ENCODE data around the gene SHANK3. TPM values are rescaled to one million over a fixed set of nuclear protein-coding genes. Genes with fewer than 3 reads are reported as not detected.

Gene SHANK3
- polyA plus RNA-seq, 1 of the 3 experiments (the other 2 are of a cell fraction), result 1.5 TPM

GRCh38 chr22:50640857-50641647 lies 31.6 kb upstream of the SHANK3 start:
- no peaks in the 10 kb centered on the region for H3K4me1 ChIP-seq (ENCODE audit: control insufficient read depth in 1 of 2, insufficient read depth in 2 of 2, low read depth in 1 of 2, low read length in 1 of 2)
- no peaks in the 10 kb centered on the region for H3K79me2 ChIP-seq (ENCODE audit: insufficient read depth)
- CTCF ChIA-PET, result interaction anchor here (0.7 to 2.3 kb wide), 5 partner anchors 13 to 195 kb away, joined by 3 to 6 read pairs (median 4); partner anchors contain the start of gene ARSA
- WGBS (ENCODE audit: low lambda C conversion rate), result 70% methylated on average over 13 of the region's 15 CpGs
- H3K27ac ChIP-seq (ENCODE audit: low read depth in 2 of 2, low read length in 1 of 2), result no peak overlapping the region
- H3K4me2 ChIP-seq, result no peak overlapping the region
- no peak for TF ChIP-seq MXI1 (IDR thresholded peaks at IDR 0.05; ENCODE audit: low read depth, low read length)
- no peak for TF ChIP-seq FOXJ3 (CRISPR knock-in tag; IDR thresholded peaks at IDR 0.05)
- no peak for TF ChIP-seq REST (IDR thresholded peaks at IDR 0.05; ENCODE audit: low read depth, low read length)
- TF ChIP-seq RXRA (IDR thresholded peaks at IDR 0.05; ENCODE audit: borderline replicate concordance, low read depth), result no peak
- TF ChIP-seq IRF3 (IDR thresholded peaks at IDR 0.05; ENCODE audit: low read depth, low read length), result no peak
- TF ChIP-seq MAX (IDR thresholded peaks at IDR 0.05; ENCODE audit: low read depth), result no peak
- no peak for TF ChIP-seq ELF1 (IDR thresholded peaks at IDR 0.05)
- TF ChIP-seq CHD2 (IDR thresholded peaks at IDR 0.05; ENCODE audit: low read length, partially characterized antibody), result no peak
- TF ChIP-seq NFIC (IDR thresholded peaks at IDR 0.05; ENCODE audit: borderline replicate concordance), result no peak
- TF ChIP-seq FOSL2 (IDR thresholded peaks at IDR 0.05; ENCODE audit: borderline replicate concordance, low read depth), result no peak
- TF ChIP-seq RFX5 (IDR thresholded peaks at IDR 0.05; ENCODE audit: low read length), result no peak
- TF ChIP-seq RAD21 (IDR thresholded peaks at IDR 0.05; ENCODE audit: low read length), result no peak
- no peak for TF ChIP-seq NRF1 (IDR thresholded peaks at IDR 0.05; ENCODE audit: low read depth, low read length)
- no peak for TF ChIP-seq POLR2AphosphoS5 (IDR thresholded peaks at IDR 0.05; ENCODE audit: low read depth, low read length)
- peaks cover 28% of the 10 kb centered on the region for H3K27me3 ChIP-seq (ENCODE audit: insufficient read depth)
- H4K20me1 ChIP-seq (ENCODE audit: insufficient read depth), result no peaks in the 10 kb centered on the region
- H3K4me3 ChIP-seq (ENCODE audit: low read depth in 2 of 2, low read length in 1 of 2), result no peak overlapping the region
- H3F3A ChIP-seq (replicated peaks; ENCODE audit: insufficient read depth), result no peaks in the 10 kb centered on the region
- no peak overlapping the region for H3K9ac ChIP-seq
- POLR2A ChIA-PET, result no interaction called here
- no peak for DNase-seq
- H3K9me3 ChIP-seq, result no peaks in the 10 kb centered on the region
- no peaks in the 10 kb centered on the region for H3K36me3 ChIP-seq (replicated peaks in 1 of 2; ENCODE audit: control insufficient read depth in 1 of 2, insufficient read depth in 2 of 2, low read length in 1 of 2)
- H3K9me2 ChIP-seq, result no peaks in the 10 kb centered on the region
- no peak overlapping the region for H2AFZ ChIP-seq (ENCODE audit: low read depth)
